HCT116 (cell line): ENCODE results near the gene TRPC4.

Experiments used
- CTCF ChIP-seq, 3 experiments: fragments of 200-600 bp in 1 of 3; sonication (generic) in 1 of 3; IDR thresholded peaks in 2 of 3; conservative IDR thresholded peaks in 1 of 3; 2 replicates each; pipeline ENCODE4 v1.5.1; 2012 to 2017; ENCODE audit warnings: low read depth in 2 of 3, low read length in 2 of 3, antibody characterized with exemption in 1 of 3, borderline replicate concordance in 1 of 3, control low read depth in 1 of 3, mild to moderate bottlenecking in 1 of 3, mixed read lengths in 1 of 3, mixed run types in 1 of 3, moderate library complexity in 1 of 3; ENCODE audit not compliant: insufficient read depth in 1 of 3
- EZH2 ChIP-seq: fragments of 200-600 bp; sonication (generic); IDR thresholded peaks from 2 replicates; pipeline ENCODE4 v1.6.1; 2017; ENCODE audit warnings: antibody characterized with exemption, mixed run types
- EZH2phosphoT487 ChIP-seq: fragments of 200-600 bp; IDR thresholded peaks from 2 replicates; pipeline ENCODE4 v1.6.1; 2018; ENCODE audit warnings: antibody characterized with exemption, borderline replicate concordance
- POLR2A ChIP-seq: IDR thresholded peaks from 2 replicates; pipeline ENCODE4 v1.7.0; 2011; ENCODE audit warnings: borderline replicate concordance; ENCODE audit not compliant: insufficient read depth, insufficient read length; ENCODE audit errors: extremely low read depth
- RAD21 ChIP-seq: IDR thresholded peaks from 2 replicates; pipeline ENCODE4 v1.6.1; 2012; ENCODE audit warnings: low read depth, mild to moderate bottlenecking
- SIN3A ChIP-seq: IDR thresholded peaks from 2 replicates; pipeline ENCODE4 v1.6.1; 2012; ENCODE audit warnings: low read depth
- SRF ChIP-seq: IDR thresholded peaks from 2 replicates; pipeline ENCODE4 v1.6.1; 2012; ENCODE audit warnings: low read depth
- YY1 ChIP-seq: IDR thresholded peaks from 2 replicates; pipeline ENCODE4 v1.6.1; 2011; ENCODE audit warnings: low read length, low read depth, moderate library complexity, mild to moderate bottlenecking; ENCODE audit not compliant: insufficient replicate concordance; ENCODE audit errors: extremely low read depth
- ZFX ChIP-seq: fragments of 450-650 bp; IDR thresholded peaks from 2 replicates; pipeline ENCODE4 v1.6.1; 2017

- no peak for TF ChIP-seq ZFX
- no peak for TF ChIP-seq CTCF (IDR thresholded peaks at IDR 0.05 in 2 of 3, conservative IDR thresholded peaks at IDR 0.05 in 1 of 3; ENCODE audit: borderline replicate concordance in 1 of 3, insufficient read depth in 1 of 3, low read depth in 2 of 3, low read length in 2 of 3)
- no peak for TF ChIP-seq EZH2phosphoT487
- TF ChIP-seq RAD21: no peak
- no peak for TF ChIP-seq EZH2
- TF ChIP-seq SRF: no peak
- no peak for TF ChIP-seq POLR2A
- TF ChIP-seq YY1: no peak
- TF ChIP-seq SIN3A: no peak
Observed at GRCh38 chr13:37772644-37773043, 96.9 kb downstream of the TRPC4 start.
